Cardiac fibroblast (primary cell): Measurements from ENCODE around the gene SLC39A2.
"Not testable (repeated sequence)": the region's sequence is repeated elsewhere in the genome, so short reads cannot be mapped to it uniquely, and the experiment has no call there.

Experiments used
- DNase-seq, 2 donors: peaks; one replicate each; pipeline versions ENCODE4 v3.0.0 to v3.0.0-alpha.2; 2010; ENCODE audit warnings: low read depth in 2 of 2
- H3K4me3 ChIP-seq, 2 donors: replicated peaks in 1 of 2; 1 replicate in 1 of 2; 2 replicates in 1 of 2; pipeline ENCODE4 v1.5.1; 2011; ENCODE audit warnings: low read depth in 2 of 2, low read length in 2 of 2, mild to moderate bottlenecking in 2 of 2, moderate library complexity in 1 of 2
- CTCF ChIP-seq: IDR thresholded peaks from one replicate; pipeline ENCODE4 v1.5.1; 2011; ENCODE audit warnings: low read depth, mild to moderate bottlenecking, low read length, inconsistent platforms

The SLC39A2 gene

GRCh38 chr14:21039585-21040369, 40.7 kb downstream of the SLC39A2 start:
- peak; percentile 73 to 85 for DNase-seq
- peak; percentile 60 for TF ChIP-seq CTCF
- H3K4me3 ChIP-seq: no peak overlapping the region

DNA sequence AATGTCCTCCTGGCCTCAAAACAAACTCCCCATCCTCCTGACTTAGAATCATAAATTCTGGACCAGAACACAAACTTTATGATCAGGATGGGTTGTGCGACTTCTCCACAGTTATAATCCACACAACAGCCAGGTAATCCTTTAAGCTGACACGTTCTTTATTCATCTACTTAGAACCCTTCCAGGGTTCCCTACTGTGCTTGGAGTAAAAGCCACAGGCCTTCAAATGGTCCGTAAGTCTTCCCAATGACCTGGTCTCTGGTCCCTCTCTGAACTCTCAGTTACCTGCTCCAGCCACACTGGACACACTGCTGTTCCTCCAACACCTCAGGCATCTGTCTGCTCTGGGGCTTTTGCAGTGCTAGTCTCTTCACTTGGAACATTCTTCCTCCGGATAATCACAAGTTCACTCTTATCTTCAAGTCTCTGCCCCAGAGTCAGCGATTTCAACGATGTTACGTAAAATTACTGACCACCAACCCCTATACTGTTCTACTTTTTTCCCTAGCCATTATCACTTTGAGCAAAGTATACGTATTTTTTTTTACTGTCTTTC, 41.4 kb downstream of the SLC39A2 start:
- TF ChIP-seq CTCF: no peak
- no peak overlapping the region for H3K4me3 ChIP-seq
- no peak for DNase-seq

DNA sequence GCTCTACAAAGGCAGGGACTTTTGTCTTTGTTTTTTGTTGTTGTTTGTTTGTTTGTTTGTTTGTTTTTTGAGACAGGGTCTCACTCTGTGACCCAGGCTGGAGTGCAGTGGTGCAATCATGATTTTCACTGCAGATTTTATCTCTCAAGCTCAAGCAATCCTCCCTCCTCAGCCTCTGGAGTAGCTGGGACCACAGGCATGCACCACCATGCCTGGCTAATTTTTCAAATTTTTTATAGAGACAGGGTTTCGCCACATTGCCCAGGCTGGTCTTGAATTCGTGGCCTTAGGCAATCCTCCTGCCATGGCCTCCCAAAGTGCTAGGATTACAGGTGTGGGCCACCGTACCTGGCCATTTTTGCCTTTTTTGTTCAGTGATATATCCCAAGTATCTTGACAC, 41.8 kb downstream of the SLC39A2 start:
- H3K4me3 ChIP-seq, DNase-seq: not testable (repeated sequence)

DNA sequence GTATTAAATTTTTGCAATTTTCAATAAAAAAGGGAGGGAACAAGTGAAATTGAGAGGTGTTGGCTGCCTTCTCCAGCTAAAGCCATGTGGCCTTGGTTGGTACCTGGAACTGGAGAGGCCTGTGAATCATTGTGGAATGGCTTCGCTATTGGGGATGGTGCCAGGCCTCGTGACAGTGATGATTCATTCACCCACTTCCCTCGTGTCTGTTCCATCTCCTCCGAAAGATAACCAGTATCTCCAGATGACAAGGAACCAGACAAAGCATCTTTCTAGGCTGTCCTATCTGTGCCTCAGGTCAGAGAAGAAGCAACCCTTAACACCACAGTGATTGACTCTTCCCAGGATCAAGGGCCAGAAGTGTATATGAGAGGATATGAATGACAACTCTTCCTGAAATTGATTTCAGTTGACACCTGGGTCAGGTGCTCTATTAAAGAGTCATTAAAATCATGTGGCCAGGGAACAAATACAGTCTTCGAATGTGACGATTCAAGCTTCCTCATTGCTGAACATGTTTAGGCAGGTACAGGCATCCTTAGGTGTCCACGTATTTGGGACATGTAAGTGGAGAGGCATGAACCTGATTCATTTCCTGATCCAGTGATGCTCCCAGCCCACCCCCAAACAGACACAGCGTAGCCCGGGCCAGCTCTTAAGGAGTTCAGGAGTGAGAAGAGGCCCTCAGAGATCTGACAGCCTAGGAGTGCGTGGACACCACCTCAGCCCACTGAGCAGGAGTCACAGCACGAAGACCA, 42.8 kb downstream of the SLC39A2 start, which contains the start of gene RNASE7:
Gene RNASE7 (plus strand): TSS at position 687 of the 758 bp plus-strand sequence. CDS start 631 bp downstream, outside the sequence.
- peak; percentile 36 to 46 for DNase-seq
- H3K4me3 ChIP-seq: no peak within 1 kb of the TSS
- no peak for TF ChIP-seq CTCF

DNA sequence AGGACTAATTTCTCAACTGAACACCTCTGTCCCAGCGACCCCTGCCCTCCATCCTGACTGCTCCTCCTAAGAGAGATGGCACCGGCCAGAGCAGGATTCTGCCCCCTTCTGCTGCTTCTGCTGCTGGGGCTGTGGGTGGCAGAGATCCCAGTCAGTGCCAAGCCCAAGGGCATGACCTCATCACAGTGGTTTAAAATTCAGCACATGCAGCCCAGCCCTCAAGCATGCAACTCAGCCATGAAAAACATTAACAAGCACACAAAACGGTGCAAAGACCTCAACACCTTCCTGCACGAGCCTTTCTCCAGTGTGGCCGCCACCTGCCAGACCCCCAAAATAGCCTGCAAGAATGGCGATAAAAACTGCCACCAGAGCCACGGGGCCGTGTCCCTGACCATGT, 43.8 kb downstream of the SLC39A2 start:
- no peak for DNase-seq
- no peak for TF ChIP-seq CTCF
- H3K4me3 ChIP-seq: no peak overlapping the region

- no peak overlapping the region for H3K4me3 ChIP-seq
- no peak for DNase-seq
- TF ChIP-seq CTCF: no peak
These were observed 44.4 kb downstream of the SLC39A2 start for GRCh38 chr14:21043387-21043973.
